HT1080 (cell line): ENCODE measurements around the gene DAZAP2. TPM values are rescaled to one million over a fixed set of nuclear protein-coding genes. Genes with fewer than 3 reads are reported as not detected.

Experiments used
- DNase-seq: peaks from one replicate; pipeline ENCODE4 v3.0.0-alpha.2; 2015; ENCODE audit warnings: low read depth
- polyA plus RNA-seq, 2 experiments: library from polyadenylated mRNA; depleted of rRNA; stranded (reverse); fragments of >200 nt; gene quantifications; 2 replicates each; pipeline ENCODE4 v1.2.3, GENCODE V29; 2015
- total RNA-seq: library from RNA; depleted of rRNA; stranded (reverse); fragments of >200 nt; shearing (Covaris generic); gene quantifications from 2 replicates; pipeline ENCODE4 v1.2.3, GENCODE V29; 2014; rRNA removed

The DAZAP2 gene
- 114 and 197 TPM in 2 replicates for total RNA-seq
- 189 and 203 TPM in 2 replicates for polyA plus RNA-seq (2015; cell fraction: cytosol; rRNA removed)
- 140 and 160 TPM in 2 replicates for polyA plus RNA-seq (2015; cell fraction: nucleus; rRNA removed)

- DNase-seq, result peak; percentile 90
These were observed at the start of gene DAZAP2 for GRCh38 chr12:51238510-51239334. Gene DAZAP2, plus strand, starts transcription at chr12:51238826. Its CDS starts 82 bp downstream, at chr12:51238908.

- DNase-seq, result no peak
These were observed 48.8 kb upstream of the DAZAP2 start for GRCh38 chr12:51189790-51190355.

GRCh38 chr12:51190820-51191219 is 47.8 kb upstream of the DAZAP2 start:
- no peak for DNase-seq

GRCh38 chr12:51191516-51192283 is 46.9 kb upstream of the DAZAP2 start:
- DNase-seq, result no peak

- DNase-seq, result no peak
These were observed 46.3 kb upstream of the DAZAP2 start for GRCh38 chr12:51192284-51192671.

- DNase-seq, result no peak
These were observed 42.8 kb upstream of the DAZAP2 start for GRCh38 chr12:51195841-51196240.

GRCh38 chr12:51196547-51196946 is 42.1 kb upstream of the DAZAP2 start:
- no peak for DNase-seq

GRCh38 chr12:51197736-51198567 is 40.7 kb upstream of the DAZAP2 start:
- no peak for DNase-seq

GRCh38 chr12:51198568-51199365 is 39.9 kb upstream of the DAZAP2 start:
- DNase-seq, result no peak

GRCh38 chr12:51199366-51199945 is 39.2 kb upstream of the DAZAP2 start:
- no peak for DNase-seq

GRCh38 chr12:51200156-51200555 is 38.5 kb upstream of the DAZAP2 start:
- no peak for DNase-seq

GRCh38 chr12:51200806-51201205 is 37.8 kb upstream of the DAZAP2 start:
- peak; percentile 46 for DNase-seq

- no peak for DNase-seq
These were observed 35.9 kb upstream of the DAZAP2 start for GRCh38 chr12:51202718-51203117.

GRCh38 chr12:51205350-51205749 is 33.3 kb upstream of the DAZAP2 start:
- DNase-seq, result no peak

GRCh38 chr12:51208016-51208660 is 30.5 kb upstream of the DAZAP2 start:
- no peak for DNase-seq

- DNase-seq, result no peak
These were observed 29.4 kb upstream of the DAZAP2 start for GRCh38 chr12:51209259-51209658.

- DNase-seq, result no peak
These were observed 27.8 kb upstream of the DAZAP2 start for GRCh38 chr12:51210690-51211395.

- no peak for DNase-seq
These were observed 23.7 kb upstream of the DAZAP2 start for GRCh38 chr12:51214895-51215294.

GRCh38 chr12:51216642-51217041 is 22.0 kb upstream of the DAZAP2 start:
- DNase-seq, result no peak
